Trophoblast cell (in vitro differentiated cells and primary cell): ENCODE results near the gene YY1.

Source experiments
- DNase-seq, 2 donors: peaks; one replicate each; pipeline ENCODE4 v3.0.0-alpha.2; 2016
- H2AFZ ChIP-seq: 2 replicates; pipeline ENCODE4 v1.6.1; 2013; ENCODE audit warnings: low read length, moderate library complexity, mild to moderate bottlenecking; ENCODE audit not compliant: insufficient read depth, poor library complexity
- H2AK5ac ChIP-seq: 2 replicates; pipeline ENCODE4 v1.6.1; 2013; ENCODE audit warnings: mild to moderate bottlenecking, low read length
- H2BK120ac ChIP-seq: 2 replicates; pipeline ENCODE4 v1.6.1; 2013; ENCODE audit warnings: low read length, mild to moderate bottlenecking, moderate library complexity; ENCODE audit not compliant: insufficient read depth, poor library complexity
- H2BK12ac ChIP-seq: 2 replicates; pipeline ENCODE4 v1.6.1; 2013; ENCODE audit warnings: mild to moderate bottlenecking, low read length, moderate library complexity
- H2BK5ac ChIP-seq: 2 replicates; pipeline ENCODE4 v1.6.1; 2013; ENCODE audit warnings: low read length, low read depth, moderate library complexity, mild to moderate bottlenecking; ENCODE audit not compliant: poor library complexity
- H3K14ac ChIP-seq: 2 replicates; pipeline ENCODE4 v1.6.1; 2013; ENCODE audit warnings: mild to moderate bottlenecking, low read length
- H3K18ac ChIP-seq: 2 replicates; pipeline ENCODE4 v1.6.1; 2013; ENCODE audit warnings: mild to moderate bottlenecking, low read length
- H3K23ac ChIP-seq: 2 replicates; pipeline ENCODE4 v1.6.1; 2013; ENCODE audit warnings: low read length
- H3K27ac ChIP-seq: 2 replicates; pipeline ENCODE4 v1.5.1; 2013; ENCODE audit warnings: low read depth, mild to moderate bottlenecking, inconsistent platforms, low read length, moderate library complexity
- H3K27me3 ChIP-seq: 2 replicates; pipeline ENCODE4 v1.6.1; 2013; ENCODE audit warnings: inconsistent platforms, mild to moderate bottlenecking, low read length, moderate library complexity; ENCODE audit not compliant: insufficient read depth
- H3K36me3 ChIP-seq, 2 experiments: 1 replicate in 1 of 2; 2 replicates in 1 of 2; pipeline ENCODE4 v1.6.1; 2013; ENCODE audit warnings: low read length in 2 of 2, mild to moderate bottlenecking in 2 of 2, moderate library complexity in 1 of 2; ENCODE audit not compliant: insufficient read depth in 2 of 2, control insufficient read depth in 1 of 2
- H3K4ac ChIP-seq: 2 replicates; pipeline ENCODE4 v1.6.1; 2013; ENCODE audit warnings: low read depth, mild to moderate bottlenecking, low read length, moderate library complexity
- H3K4me1 ChIP-seq, 2 experiments: 1 replicate in 1 of 2; 2 replicates in 1 of 2; pipeline ENCODE4 v1.6.1; 2013; ENCODE audit warnings: low read length in 2 of 2, mild to moderate bottlenecking in 2 of 2, moderate library complexity in 1 of 2; ENCODE audit not compliant: insufficient read depth in 2 of 2, control insufficient read depth in 1 of 2
- H3K4me2 ChIP-seq: 2 replicates; pipeline ENCODE4 v1.6.1; 2013; ENCODE audit warnings: inconsistent platforms, mild to moderate bottlenecking, low read length, moderate library complexity
- H3K4me3 ChIP-seq: 2 replicates; pipeline ENCODE4 v1.5.1; 2013; ENCODE audit warnings: mild to moderate bottlenecking, low read depth, low read length, inconsistent platforms
- H3K79me1 ChIP-seq: one replicate; pipeline ENCODE4 v1.6.1; 2013; ENCODE audit warnings: low read length
- H3K79me2 ChIP-seq: 2 replicates; pipeline ENCODE4 v1.6.1; 2013; ENCODE audit warnings: low read length, mild to moderate bottlenecking; ENCODE audit not compliant: control insufficient read depth, insufficient read depth, poor library complexity
- H3K9ac ChIP-seq: 2 replicates; pipeline ENCODE4 v1.6.1; 2013; ENCODE audit warnings: mild to moderate bottlenecking, low read length
- H3K9me3 ChIP-seq: 2 replicates; pipeline ENCODE4 v1.6.1; 2013; ENCODE audit warnings: low read depth, mild to moderate bottlenecking, control low read depth, inconsistent platforms, low read length; ENCODE audit not compliant: insufficient read depth
- H4K12ac ChIP-seq: 2 replicates; pipeline ENCODE4 v1.6.1; 2013; ENCODE audit warnings: low read depth, mild to moderate bottlenecking, low read length, moderate library complexity
- H4K8ac ChIP-seq: 2 replicates; pipeline ENCODE4 v1.6.1; 2013; ENCODE audit warnings: low read depth, mild to moderate bottlenecking, low read length, moderate library complexity
- H4K91ac ChIP-seq: one replicate; pipeline ENCODE4 v1.6.1; 2013; ENCODE audit warnings: low read depth, mild to moderate bottlenecking, low read length, moderate library complexity
- WGBS: extraction: QIAGEN DNeasy Blood & Tissue Kit; methylation state at CpG from one replicate; pipeline ENCODE4 v1.1.7; 2013; ENCODE audit warnings: missing lambda C conversion rate; ENCODE audit not compliant: insufficient read length, insufficient coverage; ENCODE audit errors: extremely low coverage; 5-methylcytosine and 5-hydroxymethylcytosine counted together

YY1 gene

DNA sequence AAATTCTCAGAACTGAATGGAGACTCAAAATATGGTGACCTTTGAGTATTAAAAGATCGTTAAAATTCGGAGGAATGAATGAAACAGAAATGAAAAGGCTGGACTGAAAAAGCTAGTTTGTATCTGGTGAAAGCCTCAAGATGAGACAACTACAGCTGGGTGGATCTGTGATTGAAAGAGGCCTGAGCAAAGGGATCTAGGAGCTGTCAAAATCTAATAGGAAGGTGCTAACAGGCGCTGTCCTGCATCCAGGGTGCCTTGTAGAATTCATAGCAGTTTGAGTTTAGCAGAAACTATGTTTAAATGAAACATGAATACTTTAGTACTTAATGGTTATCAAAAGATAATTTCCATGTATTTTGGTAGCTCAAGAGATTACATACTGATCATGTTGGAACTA lies 2.3 kb downstream of the YY1 start:
- Histone ChIP-seq H2BK120ac (no peak overlapping the region), H3K79me1 (peaks cover 15% of the 10 kb centered on the region), H3K23ac (peak overlapping the region; percentile 90), H2BK12ac (no peak overlapping the region), H3K4me2 (peak overlapping the region; percentile 77), H4K91ac (no peak overlapping the region), H3K36me3 (peaks cover 3% of the 10 kb centered on the region in 2 experiments), H2AFZ (no peak overlapping the region), H2BK5ac (no peak overlapping the region), H4K8ac (no peak overlapping the region), H3K9me3 (peaks cover 4% of the 10 kb centered on the region), H2AK5ac (no peak overlapping the region), H3K18ac (no peak overlapping the region), H3K4me3 (no peak overlapping the region), H3K14ac (no peak overlapping the region), H3K4ac (peak overlapping the region; percentile 98), H4K12ac (no peak overlapping the region), H3K79me2 (peaks cover 40% of the 10 kb centered on the region), H3K9ac (no peak overlapping the region), H3K4me1 (peaks cover 3% of the 10 kb centered on the region in 2 experiments), H3K27ac (no peak overlapping the region), H3K27me3 (no peaks in the 10 kb centered on the region)
- WGBS = 100% methylated on average over 2 of the region's 3 CpGs
- peak in 1 of 2 donors; percentile 27 for DNase-seq

DNA sequence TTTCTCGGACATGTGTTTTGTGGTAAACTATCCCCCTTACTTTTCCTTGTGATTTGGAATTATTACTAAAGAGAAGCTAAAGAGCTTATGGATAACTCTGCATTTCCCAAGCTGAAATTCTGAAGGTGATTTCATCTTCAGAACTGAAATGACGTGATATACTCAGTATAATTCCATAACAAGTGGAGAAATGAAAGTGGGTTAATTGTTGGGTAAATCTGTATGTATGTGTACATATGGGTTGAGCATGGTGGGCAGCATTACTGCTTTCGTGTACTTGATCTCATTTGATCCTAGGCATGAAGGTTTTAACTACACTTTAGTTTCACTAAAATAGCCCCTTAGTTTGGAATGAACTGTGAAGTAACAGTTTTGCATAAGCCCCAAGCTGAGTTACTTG lies 4.1 kb downstream of the YY1 start:
- no peak overlapping the region for H3K18ac ChIP-seq
- H4K91ac ChIP-seq = no peak overlapping the region
- peak overlapping the region; percentile 99 for H3K4ac ChIP-seq
- H3K79me1 ChIP-seq = peaks cover 14% of the 10 kb centered on the region
- H2BK12ac ChIP-seq = no peak overlapping the region
- H2AK5ac ChIP-seq = no peak overlapping the region
- H2BK5ac ChIP-seq = no peak overlapping the region
- peaks cover 3% of the 10 kb centered on the region in 2 experiments for H3K36me3 ChIP-seq
- H3K79me2 ChIP-seq = peaks cover 37% of the 10 kb centered on the region
- no peak overlapping the region for H4K8ac ChIP-seq
- peaks cover 4% of the 10 kb centered on the region for H3K9me3 ChIP-seq
- H3K27me3 ChIP-seq = no peaks in the 10 kb centered on the region
- H3K4me3 ChIP-seq = no peak overlapping the region
- no peak overlapping the region for H3K14ac ChIP-seq
- peaks cover 3% of the 10 kb centered on the region in 2 experiments for H3K4me1 ChIP-seq
- no peak overlapping the region for H4K12ac ChIP-seq
- no peak overlapping the region for H3K9ac ChIP-seq
- DNase-seq = no peak
- no peak overlapping the region for H3K4me2 ChIP-seq
- no peak overlapping the region for H2AFZ ChIP-seq
- H3K27ac ChIP-seq = no peak overlapping the region
- no peak overlapping the region for H2BK120ac ChIP-seq
- WGBS = no CpG with 5 or more reads among the region's 3 CpGs
- H3K23ac ChIP-seq = no peak overlapping the region

DNA sequence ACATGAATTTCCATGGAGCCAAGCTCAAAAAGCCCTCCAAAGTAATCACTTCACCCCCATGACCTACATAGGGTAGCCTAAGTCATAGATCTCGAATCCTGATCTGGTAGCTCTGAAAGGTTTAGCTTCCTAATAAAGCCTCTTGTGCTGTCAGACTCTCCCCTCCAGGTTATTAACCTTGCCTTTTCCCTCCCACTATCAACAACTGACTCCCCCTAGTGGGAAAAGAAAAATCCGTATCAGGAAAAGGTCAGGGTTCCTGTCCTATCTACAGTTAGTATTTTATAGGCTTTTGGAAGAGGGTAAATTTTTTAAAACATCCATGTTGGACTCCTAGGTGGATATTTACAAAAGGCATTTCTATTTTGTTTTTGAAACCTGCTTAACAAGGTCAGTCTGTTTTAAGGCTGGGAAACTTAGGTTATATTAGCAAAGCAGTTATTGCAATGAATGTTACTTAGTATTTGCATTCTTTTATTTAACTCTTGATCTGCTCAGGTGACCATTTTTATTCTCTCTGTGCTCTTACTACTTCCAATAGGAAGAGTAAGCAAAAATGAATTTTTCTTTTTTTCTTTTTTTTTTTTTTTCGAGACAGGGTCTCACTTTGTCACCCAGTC lies 8.0 kb downstream of the YY1 start:
- DNase-seq = peak; percentile 36 to 81

DNA sequence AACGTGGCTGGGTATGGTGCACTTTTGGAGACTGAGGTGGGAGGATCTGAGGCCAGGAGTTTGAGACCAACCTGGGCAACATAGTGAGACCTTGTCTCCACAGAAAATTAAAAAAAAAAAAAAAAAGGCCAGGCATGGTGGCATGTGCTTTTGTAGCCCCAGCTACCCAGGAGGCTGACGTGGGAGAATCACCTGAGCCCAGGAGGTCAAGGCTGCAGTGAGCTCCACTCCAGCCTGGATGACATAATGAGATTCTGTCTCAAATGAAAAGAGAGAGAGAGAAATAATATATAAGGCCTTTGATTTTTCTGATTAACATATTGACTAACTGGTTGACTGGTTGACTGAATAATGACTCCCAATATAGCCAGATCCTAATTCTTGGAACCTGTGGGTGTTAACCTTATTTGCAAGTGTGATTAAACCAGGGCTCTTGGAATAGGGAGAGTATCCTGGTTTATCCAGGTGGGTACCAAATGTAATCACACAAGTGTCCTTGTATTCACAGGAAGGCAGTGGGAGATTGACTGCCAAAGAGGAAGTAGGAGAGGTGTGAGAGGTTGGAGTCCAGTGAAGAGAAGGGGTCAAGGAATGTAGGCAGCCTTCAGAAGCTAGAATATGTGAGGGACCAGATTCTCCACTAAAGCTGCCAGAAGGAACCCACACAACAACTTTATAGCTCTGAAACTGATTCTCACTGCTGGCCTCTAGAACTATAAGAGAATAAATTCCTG lies 12.0 kb downstream of the YY1 start:
- no peak overlapping the region for H2BK12ac ChIP-seq
- H3K4me3 ChIP-seq = no peak overlapping the region

More for the DNA sequence above, 8.0 kb downstream of the YY1 start:
- Histone ChIP-seq H3K27me3 (no peaks in the 10 kb centered on the region), H2BK120ac (no peak overlapping the region), H2AFZ (no peak overlapping the region), H3K4me1 (peaks cover 3% of the 10 kb centered on the region in 2 experiments), H3K23ac (no peak overlapping the region), H3K14ac (no peak overlapping the region), H4K91ac (no peak overlapping the region), H4K12ac (no peak overlapping the region), H3K4me3 (no peak overlapping the region), H3K4ac (peak overlapping the region; percentile 94), H3K79me1 (no peaks in the 10 kb centered on the region), H3K79me2 (peaks cover 25% of the 10 kb centered on the region), H3K36me3 (peaks cover 3% of the 10 kb centered on the region in 2 experiments), H2BK5ac (no peak overlapping the region), H3K9ac (no peak overlapping the region), H2BK12ac (no peak overlapping the region), H3K27ac (no peak overlapping the region), H2AK5ac (no peak overlapping the region), H3K9me3 (no peaks in the 10 kb centered on the region), H4K8ac (no peak overlapping the region), H3K18ac (no peak overlapping the region), H3K4me2 (no peak overlapping the region)
- no CpG with 5 or more reads among the region's 3 CpGs for WGBS

More for the DNA sequence above, 12.0 kb downstream of the YY1 start:
- Histone ChIP-seq H3K9me3 (no peaks in the 10 kb centered on the region), H4K12ac (no peak overlapping the region), H2AK5ac (no peak overlapping the region), H4K8ac (no peak overlapping the region), H3K18ac (no peak overlapping the region), H3K9ac (no peak overlapping the region), H2BK5ac (no peak overlapping the region), H3K36me3 (peaks cover 3% of the 10 kb centered on the region in 2 experiments), H3K4ac (peak overlapping the region; percentile 97), H3K79me2 (peaks cover 24% of the 10 kb centered on the region), H3K27ac (no peak overlapping the region), H4K91ac (no peak overlapping the region), H3K23ac (no peak overlapping the region), H3K27me3 (no peaks in the 10 kb centered on the region), H2BK120ac (no peak overlapping the region), H3K14ac (no peak overlapping the region), H3K79me1 (no peaks in the 10 kb centered on the region), H2AFZ (no peak overlapping the region), H3K4me1 (peaks cover 3% of the 10 kb centered on the region in 2 experiments), H3K4me2 (no peak overlapping the region)
- WGBS = no CpG with 5 or more reads among the region's 2 CpGs
- no peak for DNase-seq
